A549 (cell line): Measurements from ENCODE around the gene SLC9A2.

ENCODE experiments used
- CTCF ChIP-seq: fragments of >200 bp; sonication (Bioruptor Twin); formaldehyde crosslinking; IDR thresholded peaks from 3 replicates; pipeline ENCODE4 v1.5.1; 2016
- RCOR1 ChIP-seq: fragments of 150-350 bp; IDR thresholded peaks from 2 replicates; pipeline ENCODE4 v1.6.1; 2014; ENCODE audit warnings: antibody characterized with exemption, low read length, low read depth

- TF ChIP-seq RCOR1 (no peak), CTCF (no peak)
Measured at GRCh38 chr2:102599486-102599885, 19.9 kb upstream of the SLC9A2 start.
